UCSD-AML1 (cell line): ENCODE measurements around the gene SERTAD2.

Source experiments
- DNase-seq: peaks from one replicate; lab custom pipeline; 2025; ENCODE audit not compliant: unreplicated experiment; lab: John Stamatoyannopoulos, UW

Gene SERTAD2

DNA sequence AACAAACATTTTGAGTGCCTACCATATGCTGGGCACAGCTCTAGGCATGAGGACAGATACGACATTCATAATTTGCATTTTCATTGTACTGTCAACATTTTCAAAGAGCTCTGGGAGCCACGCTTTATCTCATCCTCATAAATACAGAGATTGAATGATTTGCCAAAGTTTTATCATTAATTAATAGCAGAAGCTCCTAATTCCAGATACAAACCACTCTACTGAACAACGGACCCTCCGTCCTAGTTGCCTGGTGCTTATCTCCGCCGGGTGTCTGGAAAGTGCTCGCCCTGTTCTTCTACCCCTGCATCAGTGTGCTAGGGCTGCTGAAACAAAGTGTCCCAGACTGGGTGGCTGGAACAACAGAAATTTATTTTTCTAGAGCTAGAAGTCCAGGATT is 23.8 kb downstream of the SERTAD2 start:
- no peak for DNase-seq

DNA sequence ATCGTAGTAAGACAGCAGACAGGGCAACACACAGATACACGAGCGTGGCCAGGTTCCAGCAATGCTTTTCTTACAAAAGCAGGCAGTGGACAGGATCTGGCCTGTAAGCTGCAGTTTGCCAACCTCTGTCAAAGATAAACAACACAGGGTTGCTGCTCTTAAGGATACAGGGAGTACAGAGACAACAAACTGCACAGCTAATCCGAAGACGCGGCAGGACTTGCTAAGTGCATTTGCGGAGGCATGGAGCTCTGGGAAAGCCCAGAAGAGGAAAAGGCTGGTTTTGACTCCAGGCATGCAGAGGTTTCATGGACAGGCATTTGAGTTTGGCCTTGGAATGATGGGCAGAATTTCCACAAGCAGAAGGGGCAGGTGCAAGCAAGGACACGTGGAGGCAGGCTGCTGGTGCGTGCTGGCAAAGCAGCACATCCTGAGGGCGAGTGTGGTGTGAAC is 24.4 kb downstream of the SERTAD2 start:
- DNase-seq, result no peak

DNA sequence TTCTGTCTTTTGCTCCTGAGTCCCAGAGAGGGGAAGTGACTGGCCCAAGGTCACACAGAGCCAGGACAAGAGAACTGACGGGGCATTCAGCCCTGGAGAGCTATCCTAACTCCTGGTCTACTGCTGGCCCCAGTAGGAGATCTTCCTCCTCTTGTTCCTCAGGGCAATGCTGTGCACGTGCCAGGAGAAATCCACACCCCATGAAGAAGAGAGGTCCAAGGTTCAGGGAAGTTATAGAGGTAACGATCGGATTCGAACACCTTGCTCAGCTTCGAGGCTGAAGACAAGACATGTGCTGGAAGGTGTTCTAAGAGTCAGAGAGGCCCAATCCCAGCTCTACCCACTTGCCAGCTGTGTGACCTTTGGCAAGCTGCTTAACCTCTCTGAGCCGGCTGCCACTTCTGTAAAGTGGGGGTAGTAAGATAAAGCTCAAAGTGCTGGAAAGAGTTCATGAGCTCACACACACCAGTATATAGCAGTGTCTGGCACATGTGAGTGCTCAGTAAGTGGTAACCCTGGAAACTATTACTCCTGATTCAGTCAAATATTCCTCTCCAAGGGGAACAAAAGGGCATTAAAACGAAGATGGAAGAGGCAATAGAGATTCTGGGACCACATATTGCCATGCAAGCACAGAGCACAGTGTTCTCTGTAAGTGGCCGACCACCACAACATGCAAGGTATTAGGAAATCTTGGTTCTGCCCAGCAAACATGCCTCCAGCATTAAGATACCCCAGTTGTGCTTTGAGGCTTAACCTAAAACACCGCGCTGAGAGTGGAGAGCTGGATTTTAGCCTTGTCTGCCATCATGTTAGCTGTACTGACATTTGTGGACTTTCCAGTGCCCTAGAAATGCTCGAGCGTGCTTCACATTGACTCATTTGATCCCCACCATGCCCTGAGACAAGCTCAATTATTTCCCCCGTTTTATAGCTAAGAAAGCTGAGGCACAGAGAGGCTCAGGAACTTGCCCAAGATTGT is 25.6 kb downstream of the SERTAD2 start:
- DNase-seq, result no peak

DNA sequence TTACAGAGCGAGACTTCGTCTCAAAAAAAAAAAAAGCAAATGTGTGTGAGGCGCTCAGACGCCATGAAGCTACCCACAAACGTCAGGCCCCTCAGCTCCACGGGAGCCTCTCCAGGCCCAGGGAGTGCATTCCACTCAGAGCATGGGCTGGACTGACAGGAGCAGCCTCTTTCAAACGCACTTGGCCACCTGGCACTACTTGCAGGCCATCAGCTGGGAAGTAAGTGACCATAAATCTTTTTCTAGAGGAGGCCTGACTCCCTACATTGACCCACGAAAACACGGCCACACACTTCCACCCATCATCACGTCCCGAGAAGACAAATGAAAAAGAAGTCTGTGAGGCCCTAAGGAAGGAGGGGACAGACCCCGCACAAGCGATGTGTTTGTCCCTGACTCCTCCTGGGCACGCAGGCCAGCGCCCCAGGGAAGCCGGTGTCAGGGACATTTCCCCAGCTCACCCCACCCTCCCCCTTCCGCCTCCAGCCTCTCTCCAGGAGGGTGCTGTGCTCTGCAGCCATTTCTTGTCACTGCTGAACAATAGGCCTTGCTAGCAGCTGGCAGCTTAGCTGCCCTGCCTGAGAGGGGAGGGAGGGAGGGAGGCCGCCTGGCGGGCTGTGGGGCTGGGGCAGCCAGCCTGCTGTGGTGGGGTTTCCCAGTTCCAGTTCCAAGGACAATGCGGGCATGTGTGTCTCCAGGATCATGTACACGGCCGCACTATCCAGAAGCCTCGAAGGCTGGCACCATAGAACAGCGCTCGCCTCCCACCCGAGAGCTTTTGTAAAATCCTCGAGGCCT is 26.6 kb downstream of the SERTAD2 start:
- no peak for DNase-seq

DNA sequence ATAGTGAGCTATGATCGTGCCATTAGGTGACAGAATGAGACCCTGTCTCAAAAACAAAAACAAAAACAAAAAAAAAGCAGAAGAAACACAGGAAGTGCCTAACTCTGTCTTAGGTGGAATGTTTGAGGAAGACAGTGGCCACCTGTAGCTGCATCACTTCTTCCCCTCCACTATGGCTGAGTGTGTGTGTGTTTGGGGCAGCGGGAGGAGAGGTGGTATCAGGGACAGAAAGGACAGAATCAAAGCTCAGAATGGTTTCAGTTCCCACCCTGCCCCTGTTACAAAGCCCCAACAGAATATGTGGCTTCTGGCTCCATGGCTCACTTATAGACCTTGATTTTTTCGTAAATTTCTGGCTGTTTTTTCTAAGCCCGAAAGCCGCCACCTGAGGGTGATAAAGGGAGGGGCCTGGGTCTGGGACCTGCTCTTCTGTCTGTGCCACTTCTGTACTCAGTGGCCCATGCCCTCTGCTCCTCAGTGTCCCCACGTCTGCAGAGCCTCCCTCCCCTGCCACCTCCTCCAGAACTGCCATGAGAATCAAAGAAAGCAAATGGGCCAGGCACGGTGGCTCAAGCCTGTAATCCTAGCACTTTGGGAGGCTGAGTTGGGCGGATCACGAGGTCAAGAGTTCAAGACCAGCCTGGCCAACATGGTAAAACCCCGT is 27.4 kb downstream of the SERTAD2 start:
- no peak for DNase-seq

DNA sequence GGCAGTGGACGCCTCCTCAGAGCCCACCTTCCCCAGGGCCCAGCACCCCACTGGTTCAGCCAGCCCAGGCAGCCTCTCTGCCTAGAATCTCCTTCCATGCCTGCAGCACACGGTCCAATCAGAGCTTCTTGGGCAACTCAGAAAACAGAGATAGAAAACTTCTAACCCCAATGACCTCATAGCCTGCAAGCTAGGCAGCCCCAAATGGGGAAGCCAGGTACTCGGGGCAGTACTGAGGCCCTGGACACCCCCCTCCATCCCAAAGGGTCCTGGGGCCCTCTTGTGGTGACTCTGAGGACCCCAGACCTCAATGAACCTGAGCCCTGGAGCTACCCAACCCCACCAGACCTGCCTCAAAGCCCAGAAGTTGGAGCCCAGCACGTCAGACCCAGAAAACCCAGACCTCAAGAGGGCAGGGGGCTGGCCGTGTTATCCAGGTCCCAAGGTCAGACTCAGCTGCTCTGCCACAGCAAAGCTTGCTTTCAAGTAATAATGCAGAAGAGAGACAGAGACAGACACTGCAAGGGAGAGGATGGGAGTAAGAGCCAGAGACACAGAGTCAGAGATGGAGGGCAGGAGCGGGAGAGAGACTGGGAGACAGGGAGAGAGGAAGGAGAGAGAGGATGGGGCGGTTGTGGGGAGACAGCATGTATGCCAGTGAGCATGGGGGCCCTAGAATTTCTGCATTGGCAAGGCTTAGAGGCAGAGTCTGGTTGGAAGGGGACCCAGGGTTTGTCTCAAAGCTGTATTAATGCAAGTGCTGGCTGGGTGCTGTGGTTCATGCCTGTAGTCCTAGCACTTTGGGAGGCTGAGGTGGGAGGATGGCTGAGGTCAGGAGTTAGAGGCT is 28.2 kb downstream of the SERTAD2 start:
- DNase-seq, result no peak

DNA sequence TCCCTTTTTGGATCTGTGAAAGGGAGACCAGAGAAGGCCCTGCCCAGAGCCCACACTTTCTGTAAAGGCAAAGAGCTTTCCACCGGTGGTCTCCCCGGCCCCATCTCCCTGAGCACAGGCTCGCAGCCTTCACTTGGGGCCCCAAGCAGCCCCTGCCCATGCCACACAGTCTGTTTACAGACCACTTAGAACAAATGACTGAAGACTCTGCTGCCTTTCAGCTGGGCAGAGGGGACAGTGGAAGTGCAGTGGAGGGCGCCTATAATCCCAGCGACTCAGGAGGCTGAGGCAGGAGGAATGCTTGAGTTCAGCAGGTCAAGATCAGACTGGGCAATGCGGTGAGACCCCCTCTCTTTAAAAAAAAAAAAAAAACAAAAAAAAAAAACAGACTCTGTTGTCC is 28.9 kb downstream of the SERTAD2 start:
- no peak for DNase-seq

DNA sequence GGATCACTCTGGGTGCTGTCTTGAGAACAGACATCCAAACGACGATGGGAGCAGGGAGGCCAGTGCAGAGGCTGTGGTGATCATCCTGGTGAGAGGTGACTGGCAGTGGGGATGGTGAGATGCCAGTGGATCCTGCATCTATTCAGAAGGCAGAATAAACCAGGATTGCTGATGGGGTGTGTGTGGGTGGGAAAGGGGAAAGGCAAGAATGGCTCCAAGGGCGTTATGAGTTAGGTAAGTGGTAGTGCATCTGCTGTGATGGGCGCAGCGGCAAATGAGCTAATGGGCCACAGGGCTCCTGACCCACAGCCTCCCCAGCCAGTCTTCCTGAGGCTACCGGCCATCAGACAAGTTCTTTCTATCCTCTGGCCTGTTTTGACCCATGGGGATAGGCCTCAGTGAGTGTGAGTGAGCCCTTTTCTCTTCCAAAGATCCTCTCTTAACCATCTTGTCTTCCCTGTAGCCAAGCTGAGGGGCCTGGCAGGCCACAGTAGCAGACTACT is 29.6 kb downstream of the SERTAD2 start:
- DNase-seq, result no peak

DNA sequence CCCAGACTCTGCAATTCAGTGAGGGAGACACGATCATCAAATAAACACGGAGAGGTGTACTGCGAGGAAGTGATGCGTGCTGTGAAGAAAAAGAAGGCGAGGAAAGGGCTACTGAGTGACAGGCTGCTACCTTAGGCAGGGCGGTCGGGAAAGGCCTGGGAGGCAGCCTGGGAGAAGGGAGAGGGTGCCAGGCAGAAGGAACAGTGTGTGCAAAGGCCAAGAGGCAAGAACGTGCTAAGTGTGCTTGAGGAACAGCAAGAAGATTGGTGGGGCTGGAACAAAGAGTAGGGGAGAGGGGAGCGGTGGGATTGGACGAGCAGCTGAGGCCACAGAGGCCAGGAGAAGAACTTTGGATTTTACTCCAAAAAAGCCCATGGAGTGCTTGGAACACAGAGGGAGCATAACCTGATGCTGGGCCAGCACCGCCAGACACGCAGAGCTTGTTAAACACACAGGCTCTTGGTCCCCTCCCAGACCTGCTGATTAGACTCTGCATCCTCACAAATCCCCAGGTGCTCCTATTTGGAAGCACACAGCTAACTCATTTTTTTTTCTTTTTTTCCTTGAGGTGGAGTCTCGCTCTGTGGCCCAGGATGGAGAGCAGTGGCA is 30.4 kb downstream of the SERTAD2 start:
- no peak for DNase-seq

DNA sequence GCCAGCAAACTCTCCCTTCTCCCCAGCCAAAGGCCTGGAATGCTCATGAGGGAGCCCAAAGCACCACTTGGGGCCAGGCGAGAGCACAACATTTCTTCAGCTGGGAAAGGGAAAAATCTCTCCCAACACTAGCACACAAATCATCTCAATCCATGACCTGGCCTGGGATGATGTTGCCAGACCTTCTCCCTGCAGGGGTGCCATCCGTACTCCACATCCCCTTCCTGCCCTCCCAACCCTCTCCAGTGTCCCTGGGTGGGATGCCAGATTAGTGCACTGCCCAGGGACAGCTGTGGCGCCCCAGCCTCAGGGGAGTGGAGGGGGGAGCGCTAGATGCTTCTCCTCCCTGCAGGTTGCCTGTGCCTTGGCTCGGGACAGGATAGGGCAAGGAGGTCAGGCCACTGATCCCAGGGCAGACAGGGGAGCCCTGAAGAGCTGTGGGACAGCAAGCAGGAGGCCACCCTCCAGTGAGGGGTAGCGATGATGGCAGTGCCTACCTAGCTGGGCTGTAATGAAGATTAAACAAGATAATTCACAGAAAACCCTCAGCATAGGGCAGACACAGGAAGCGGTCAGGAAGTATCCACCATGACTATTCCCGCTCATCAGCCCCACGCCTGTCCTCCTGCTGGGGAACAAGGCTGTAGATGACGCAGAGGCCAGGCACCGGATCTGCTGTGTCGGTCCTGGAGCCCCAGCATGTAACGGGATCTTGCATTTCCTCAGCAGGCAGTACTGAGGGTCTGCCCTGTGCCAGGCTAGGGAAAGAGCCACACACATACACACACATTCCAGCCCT is 31.1 kb downstream of the SERTAD2 start:
- no peak for DNase-seq

DNA sequence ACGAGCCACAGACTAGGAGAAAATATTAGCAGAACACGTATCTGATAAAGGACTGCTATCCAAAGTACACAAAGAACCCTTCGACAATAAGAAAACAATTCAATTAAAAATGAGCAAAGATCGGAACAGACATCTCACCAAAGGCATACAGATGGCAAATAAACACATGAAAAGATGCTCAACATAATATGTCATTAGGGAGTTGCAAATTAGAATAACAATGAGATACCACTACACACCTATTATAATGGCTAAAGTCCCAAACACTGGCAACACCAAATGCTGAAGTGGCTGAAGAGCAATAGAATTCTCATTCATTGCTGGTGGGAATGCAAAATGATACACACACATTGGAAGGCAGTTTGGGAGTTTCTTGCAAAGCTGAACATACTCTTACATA is 33.1 kb downstream of the SERTAD2 start:
- no peak for DNase-seq

DNA sequence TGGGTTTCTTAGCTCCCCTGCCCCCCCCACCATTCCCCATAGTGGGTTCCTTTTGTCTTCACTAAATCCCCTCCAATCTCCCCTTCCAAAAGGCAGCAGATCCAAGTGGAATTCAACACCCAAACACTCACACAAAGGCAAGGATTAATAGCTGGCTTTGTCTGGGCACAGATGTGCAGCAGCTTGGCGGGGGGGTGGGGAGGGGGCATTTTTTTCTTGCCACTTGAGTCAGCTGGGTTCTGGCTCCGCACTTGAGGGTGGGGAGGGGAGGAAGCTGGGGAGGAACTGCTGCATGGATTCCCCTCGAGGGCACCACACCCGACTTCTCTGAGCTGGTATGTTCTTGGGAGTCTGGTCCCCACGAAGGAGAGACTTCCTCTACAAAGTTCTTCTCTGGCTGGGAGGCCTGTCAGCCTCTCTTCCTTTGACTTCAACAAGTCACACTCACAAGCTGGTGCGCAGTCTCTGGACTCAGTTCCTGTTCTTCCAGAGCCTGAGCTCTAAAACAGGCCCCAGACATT is 36.0 kb downstream of the SERTAD2 start:
- DNase-seq, result no peak

DNA sequence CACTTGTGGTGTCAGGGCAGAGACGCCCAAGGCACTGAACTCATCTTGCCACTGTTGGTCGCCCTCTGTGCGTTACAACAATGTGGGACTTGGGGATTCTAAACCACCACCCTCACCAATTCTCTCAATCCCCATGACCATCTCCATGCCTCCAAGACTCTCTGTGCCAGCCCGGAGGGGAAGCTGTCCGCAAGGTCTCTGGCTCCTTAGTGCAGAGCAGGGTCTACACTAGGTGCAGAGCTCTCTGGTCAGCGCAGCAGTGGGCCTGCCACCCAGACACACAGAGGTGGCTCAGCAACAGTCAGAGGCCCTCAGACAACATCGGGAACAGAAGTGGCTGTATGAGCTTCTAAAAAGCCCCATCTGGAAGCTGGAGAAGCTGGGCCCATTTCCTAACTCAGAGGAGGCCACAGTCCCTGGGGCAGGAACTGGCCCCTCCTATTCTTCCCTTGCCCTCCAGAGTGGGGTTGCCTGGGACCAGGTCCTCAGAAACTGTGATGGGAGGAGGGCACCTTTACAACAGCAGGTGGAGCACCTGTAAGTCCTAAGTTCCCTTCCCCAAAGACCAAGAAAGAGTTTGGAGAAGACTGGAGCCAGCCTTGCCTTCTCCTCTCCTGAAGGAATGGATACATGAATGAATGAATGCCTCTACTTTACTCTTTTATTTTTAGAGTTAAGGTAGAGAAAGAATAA is 37.7 kb downstream of the SERTAD2 start:
- no peak for DNase-seq

DNA sequence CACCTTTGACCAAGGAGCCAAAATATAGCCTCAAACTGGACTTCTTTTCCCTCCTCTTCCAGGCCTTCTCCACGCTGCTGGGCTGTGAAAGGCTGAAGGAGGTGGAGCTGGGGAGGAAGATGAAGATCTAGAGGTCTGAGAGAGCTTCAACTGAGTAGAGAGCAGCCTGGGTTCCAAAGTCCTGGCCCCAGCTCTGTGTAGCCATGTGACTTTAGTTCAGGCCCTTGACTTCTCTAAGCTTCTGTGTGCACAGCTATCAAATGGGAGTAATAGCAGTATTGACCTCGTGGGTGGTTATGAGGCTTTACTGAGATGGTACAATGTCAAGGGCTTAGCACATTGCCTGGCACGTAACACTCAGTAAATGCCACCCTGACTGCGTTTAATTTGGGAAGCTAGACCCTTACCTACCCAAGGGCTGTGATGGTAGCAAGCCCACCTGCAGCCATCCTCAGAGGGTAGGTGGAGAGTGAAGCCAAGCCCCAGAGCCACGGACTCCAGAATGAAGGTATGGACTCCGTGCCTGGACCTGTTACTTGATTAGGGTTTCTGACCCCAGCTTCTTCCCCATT is 38.4 kb downstream of the SERTAD2 start:
- no peak for DNase-seq

DNA sequence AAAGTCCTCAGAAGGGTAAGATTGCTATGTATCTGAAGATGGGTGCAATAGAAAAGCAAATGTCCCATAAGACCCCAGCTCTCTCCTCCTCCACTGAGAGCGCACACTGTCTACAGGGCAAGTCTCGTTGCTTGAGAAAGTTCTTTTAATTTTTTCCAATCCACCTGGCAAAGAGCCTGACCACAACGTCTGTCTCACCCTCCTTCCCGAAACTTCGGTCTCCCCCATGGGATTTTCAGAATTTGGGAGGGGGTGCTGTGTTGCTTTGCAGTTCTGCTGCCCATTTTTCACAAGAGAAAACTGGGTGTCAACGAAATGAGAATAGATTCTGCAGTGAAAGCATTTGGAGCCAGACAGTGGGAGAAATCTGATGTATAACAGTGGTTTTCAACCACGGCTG is 40.4 kb downstream of the SERTAD2 start:
- no peak for DNase-seq

DNA sequence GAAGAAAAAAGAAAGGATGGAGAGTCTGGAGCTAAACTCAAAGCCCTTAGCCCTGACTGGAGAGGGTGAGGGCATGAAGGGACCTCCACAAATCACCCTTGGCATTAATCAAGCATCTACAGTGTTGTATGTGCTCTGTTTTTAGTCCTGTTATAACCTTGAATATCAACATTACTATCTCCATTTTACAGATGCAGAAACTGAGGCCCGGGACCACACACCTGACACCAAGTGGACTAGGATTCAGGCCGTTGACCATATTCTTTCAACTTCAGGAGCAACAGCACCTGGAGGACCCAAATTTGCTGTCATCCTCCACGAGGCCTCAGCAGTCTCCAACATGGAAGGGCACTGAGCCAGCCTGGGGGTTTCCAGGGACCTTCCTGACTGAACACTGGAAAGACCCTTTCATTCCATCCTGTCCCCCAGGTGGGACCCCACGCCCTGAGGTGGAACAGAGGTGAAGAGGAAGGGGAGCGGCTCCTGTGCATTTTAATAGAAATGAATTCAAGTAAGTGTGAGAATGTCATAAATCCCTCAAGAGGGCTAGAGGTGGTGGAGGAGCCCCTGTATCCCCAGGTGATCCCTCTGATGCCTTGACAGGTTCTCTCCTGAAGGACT is 41.0 kb downstream of the SERTAD2 start:
- no peak for DNase-seq

DNA sequence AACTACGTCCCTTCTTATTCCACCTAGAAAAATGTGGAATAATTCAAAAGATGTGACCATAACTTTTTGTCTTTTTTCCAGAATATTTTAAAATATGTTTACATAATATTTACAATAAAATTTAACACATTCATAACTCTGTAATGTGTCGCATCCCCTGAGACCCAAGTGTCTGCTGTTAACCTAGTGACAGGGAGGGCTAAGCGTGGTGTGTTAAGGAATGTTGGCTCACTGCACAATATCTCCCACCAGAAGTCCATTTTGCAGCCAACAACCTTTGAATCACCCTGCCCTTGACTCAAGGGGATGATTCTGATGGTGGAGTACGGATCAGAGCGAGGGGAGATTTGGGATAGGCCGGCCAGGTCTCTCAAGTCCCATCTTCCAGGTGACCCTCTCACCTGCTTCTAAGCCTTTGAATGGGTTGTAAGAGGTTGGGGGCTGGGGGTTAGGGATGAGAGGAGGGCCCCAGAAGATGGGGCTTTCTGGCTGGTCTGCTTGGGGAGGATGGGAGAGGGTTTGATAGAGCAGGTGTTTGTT is 43.3 kb downstream of the SERTAD2 start:
- DNase-seq, result no peak
